ENCODE data around the gene TNFRSF1A.

GRCh38 chr12:6364044-6364374 lies 22.1 kb upstream of the TNFRSF1A start:
- TF ChIP-seq, protein P1, sequence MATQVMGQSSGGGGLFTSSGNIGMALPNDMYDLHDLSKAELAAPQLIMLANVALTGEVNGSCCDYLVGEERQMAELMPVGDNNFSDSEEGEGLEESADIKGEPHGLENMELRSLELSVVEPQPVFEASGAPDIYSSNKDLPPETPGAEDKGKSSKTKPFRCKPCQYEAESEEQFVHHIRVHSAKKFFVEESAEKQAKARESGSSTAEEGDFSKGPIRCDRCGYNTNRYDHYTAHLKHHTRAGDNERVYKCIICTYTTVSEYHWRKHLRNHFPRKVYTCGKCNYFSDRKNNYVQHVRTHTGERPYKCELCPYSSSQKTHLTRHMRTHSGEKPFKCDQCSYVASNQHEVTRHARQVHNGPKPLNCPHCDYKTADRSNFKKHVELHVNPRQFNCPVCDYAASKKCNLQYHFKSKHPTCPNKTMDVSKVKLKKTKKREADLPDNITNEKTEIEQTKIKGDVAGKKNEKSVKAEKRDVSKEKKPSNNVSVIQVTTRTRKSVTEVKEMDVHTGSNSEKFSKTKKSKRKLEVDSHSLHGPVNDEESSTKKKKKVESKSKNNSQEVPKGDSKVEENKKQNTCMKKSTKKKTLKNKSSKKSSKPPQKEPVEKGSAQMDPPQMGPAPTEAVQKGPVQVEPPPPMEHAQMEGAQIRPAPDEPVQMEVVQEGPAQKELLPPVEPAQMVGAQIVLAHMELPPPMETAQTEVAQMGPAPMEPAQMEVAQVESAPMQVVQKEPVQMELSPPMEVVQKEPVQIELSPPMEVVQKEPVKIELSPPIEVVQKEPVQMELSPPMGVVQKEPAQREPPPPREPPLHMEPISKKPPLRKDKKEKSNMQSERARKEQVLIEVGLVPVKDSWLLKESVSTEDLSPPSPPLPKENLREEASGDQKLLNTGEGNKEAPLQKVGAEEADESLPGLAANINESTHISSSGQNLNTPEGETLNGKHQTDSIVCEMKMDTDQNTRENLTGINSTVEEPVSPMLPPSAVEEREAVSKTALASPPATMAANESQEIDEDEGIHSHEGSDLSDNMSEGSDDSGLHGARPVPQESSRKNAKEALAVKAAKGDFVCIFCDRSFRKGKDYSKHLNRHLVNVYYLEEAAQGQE (IDR thresholded peaks at IDR 0.05; ENCODE audit: borderline replicate concordance): no peak
- TF ChIP-seq, protein P2, sequence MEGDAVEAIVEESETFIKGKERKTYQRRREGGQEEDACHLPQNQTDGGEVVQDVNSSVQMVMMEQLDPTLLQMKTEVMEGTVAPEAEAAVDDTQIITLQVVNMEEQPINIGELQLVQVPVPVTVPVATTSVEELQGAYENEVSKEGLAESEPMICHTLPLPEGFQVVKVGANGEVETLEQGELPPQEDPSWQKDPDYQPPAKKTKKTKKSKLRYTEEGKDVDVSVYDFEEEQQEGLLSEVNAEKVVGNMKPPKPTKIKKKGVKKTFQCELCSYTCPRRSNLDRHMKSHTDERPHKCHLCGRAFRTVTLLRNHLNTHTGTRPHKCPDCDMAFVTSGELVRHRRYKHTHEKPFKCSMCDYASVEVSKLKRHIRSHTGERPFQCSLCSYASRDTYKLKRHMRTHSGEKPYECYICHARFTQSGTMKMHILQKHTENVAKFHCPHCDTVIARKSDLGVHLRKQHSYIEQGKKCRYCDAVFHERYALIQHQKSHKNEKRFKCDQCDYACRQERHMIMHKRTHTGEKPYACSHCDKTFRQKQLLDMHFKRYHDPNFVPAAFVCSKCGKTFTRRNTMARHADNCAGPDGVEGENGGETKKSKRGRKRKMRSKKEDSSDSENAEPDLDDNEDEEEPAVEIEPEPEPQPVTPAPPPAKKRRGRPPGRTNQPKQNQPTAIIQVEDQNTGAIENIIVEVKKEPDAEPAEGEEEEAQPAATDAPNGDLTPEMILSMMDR (IDR thresholded peaks at IDR 0.05; ENCODE audit: poor library complexity, severe bottlenecking): no peak
- TF ChIP-seq SMC3 (conservative IDR thresholded peaks at IDR 0.05; ENCODE audit: poor library complexity) (no peak), POLR2AphosphoS5 (IDR thresholded peaks at IDR 0.05) (no peak), TAF1 (IDR thresholded peaks at IDR 0.05; ENCODE audit: low read depth) (no peak), RAD21 (conservative IDR thresholded peaks at IDR 0.05) (no peak), EP300 (conservative IDR thresholded peaks at IDR 0.05; ENCODE audit: poor library complexity, severe bottlenecking) (no peak)
